CMK (cell line): Measurements from ENCODE around the gene TRAK1.

Source experiments
- DNase-seq: peaks from one replicate; pipeline ENCODE4 v3.0.0-alpha.2; 2010; ENCODE audit warnings: low read depth

Gene TRAK1

GRCh38 chr3:42123824-42124658 lies 32.9 kb downstream of the TRAK1 start:
- no peak for DNase-seq

- no peak for DNase-seq
These were observed 36.1 kb downstream of the TRAK1 start for GRCh38 chr3:42127226-42127625.

- DNase-seq = no peak
These were observed 37.4 kb downstream of the TRAK1 start for GRCh38 chr3:42128526-42128925.

- DNase-seq = no peak
These were observed 38.1 kb downstream of the TRAK1 start for GRCh38 chr3:42129014-42129953.

- DNase-seq = no peak
These were observed 38.8 kb downstream of the TRAK1 start for GRCh38 chr3:42130007-42130328.

GRCh38 chr3:42130329-42131070 lies 39.3 kb downstream of the TRAK1 start:
- no peak for DNase-seq

GRCh38 chr3:42133500-42134298 lies 42.5 kb downstream of the TRAK1 start:
- DNase-seq = no peak

GRCh38 chr3:42134867-42135464 lies 43.8 kb downstream of the TRAK1 start:
- DNase-seq = no peak

- DNase-seq = no peak
These were observed 48.7 kb downstream of the TRAK1 start for GRCh38 chr3:42139621-42140453.

GRCh38 chr3:42140665-42141203 lies 49.6 kb downstream of the TRAK1 start:
- no peak for DNase-seq

- no peak for DNase-seq
These were observed 52.3 kb downstream of the TRAK1 start for GRCh38 chr3:42143440-42143839.

- DNase-seq = no peak
These were observed 53.1 kb downstream of the TRAK1 start for GRCh38 chr3:42144209-42144608.

GRCh38 chr3:42148086-42148848 lies 57.1 kb downstream of the TRAK1 start:
- no peak for DNase-seq

- DNase-seq = no peak
These were observed 57.9 kb downstream of the TRAK1 start for GRCh38 chr3:42148982-42149432.

GRCh38 chr3:42149532-42149931 lies 58.4 kb downstream of the TRAK1 start:
- DNase-seq = no peak

GRCh38 chr3:42149975-42150374 lies 58.8 kb downstream of the TRAK1 start:
- DNase-seq = no peak

- no peak for DNase-seq
These were observed 60.5 kb downstream of the TRAK1 start for GRCh38 chr3:42151596-42152168.

- no peak for DNase-seq
These were observed 61.0 kb downstream of the TRAK1 start for GRCh38 chr3:42152193-42152592.

GRCh38 chr3:42153039-42153438 lies 61.9 kb downstream of the TRAK1 start:
- no peak for DNase-seq
